ENCODE measurements around the gene FGD3. TPM values are rescaled to one million over a fixed set of nuclear protein-coding genes. Genes with fewer than 3 reads are reported as not detected.
"Not testable (repeated sequence)": the region's sequence is repeated elsewhere in the genome, so short reads cannot be mapped to it uniquely, and the experiment has no call there.

The FGD3 gene
- total RNA-seq, 1 donor from 2014 or later: 0.46 TPM

DNA sequence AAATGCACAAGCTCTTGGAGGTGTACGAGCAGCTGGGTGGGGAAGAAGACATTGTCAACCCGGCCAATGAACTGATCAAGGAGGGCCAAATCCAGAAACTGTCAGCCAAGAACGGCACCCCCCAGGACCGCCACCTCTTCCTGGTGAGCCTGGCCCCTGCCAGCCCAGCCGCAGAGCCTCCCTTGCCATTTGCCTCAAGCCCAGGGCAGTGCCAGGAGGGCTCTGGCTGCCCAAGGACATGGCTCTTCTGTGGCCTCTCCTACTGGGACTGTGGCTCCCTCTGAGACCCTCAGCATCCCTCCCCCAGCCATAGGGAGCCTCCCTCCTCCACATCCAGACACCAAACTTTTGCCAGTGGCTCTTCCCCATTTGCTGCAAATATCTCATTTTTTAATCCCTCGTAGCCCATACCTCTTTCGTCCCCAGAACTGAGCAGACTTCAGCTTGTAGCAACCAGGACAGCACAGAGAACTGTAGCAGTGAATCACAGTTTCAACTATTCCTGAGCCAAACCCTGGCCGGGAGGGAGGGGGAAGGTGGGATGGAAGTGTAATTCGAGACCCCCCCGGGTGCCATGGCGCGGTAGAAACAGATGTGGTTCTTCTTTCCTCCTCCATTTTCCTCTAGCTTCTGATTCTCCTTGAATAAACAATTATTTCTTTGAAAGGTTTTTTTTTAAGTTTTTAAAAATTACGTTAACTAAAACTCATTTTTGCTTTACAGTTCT lies 66.7 kb downstream of the FGD3 start:
- H3K4me3 ChIP-seq (ENCODE audit: low read depth, low read length): no peak overlapping the region
- TF ChIP-seq, protein P1, sequence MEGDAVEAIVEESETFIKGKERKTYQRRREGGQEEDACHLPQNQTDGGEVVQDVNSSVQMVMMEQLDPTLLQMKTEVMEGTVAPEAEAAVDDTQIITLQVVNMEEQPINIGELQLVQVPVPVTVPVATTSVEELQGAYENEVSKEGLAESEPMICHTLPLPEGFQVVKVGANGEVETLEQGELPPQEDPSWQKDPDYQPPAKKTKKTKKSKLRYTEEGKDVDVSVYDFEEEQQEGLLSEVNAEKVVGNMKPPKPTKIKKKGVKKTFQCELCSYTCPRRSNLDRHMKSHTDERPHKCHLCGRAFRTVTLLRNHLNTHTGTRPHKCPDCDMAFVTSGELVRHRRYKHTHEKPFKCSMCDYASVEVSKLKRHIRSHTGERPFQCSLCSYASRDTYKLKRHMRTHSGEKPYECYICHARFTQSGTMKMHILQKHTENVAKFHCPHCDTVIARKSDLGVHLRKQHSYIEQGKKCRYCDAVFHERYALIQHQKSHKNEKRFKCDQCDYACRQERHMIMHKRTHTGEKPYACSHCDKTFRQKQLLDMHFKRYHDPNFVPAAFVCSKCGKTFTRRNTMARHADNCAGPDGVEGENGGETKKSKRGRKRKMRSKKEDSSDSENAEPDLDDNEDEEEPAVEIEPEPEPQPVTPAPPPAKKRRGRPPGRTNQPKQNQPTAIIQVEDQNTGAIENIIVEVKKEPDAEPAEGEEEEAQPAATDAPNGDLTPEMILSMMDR (IDR thresholded peaks at IDR 0.05; ENCODE audit: insufficient read depth, low read length, poor library complexity, severe bottlenecking): no peak
- no peaks in the 10 kb centered on the region for H3K36me3 ChIP-seq (ENCODE audit: control insufficient read depth, insufficient read depth, low read length)
- no peaks in the 10 kb centered on the region for H3K27me3 ChIP-seq (ENCODE audit: control insufficient read depth, insufficient read depth, low read length)
- DNase-seq (ENCODE audit: low read depth): no peak

DNA sequence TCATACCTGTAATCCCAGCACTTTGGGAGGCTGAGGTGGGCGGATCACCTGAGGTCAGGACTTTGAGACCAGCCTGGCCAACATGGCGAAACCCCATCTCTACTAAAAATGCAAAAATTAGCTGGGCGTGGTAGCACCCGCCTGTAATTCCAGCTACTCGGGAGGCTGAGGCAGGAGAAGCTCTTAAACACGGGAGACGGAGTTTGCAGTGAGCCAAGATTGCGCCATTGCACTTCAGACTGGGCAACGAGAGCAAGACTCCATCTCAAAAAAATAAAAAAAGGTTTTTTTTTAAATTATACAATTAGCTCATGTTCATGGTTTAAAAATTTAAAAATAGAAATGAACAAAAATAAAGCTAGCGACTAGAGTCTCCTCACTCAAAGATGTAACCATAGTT lies 67.9 kb downstream of the FGD3 start:
- not testable (repeated sequence) for DNase-seq (ENCODE audit: low read depth); H3K36me3 ChIP-seq (ENCODE audit: control insufficient read depth, insufficient read depth, low read length); H3K27me3 ChIP-seq (ENCODE audit: control insufficient read depth, insufficient read depth, low read length); H3K4me3 ChIP-seq (ENCODE audit: low read depth, low read length)

DNA sequence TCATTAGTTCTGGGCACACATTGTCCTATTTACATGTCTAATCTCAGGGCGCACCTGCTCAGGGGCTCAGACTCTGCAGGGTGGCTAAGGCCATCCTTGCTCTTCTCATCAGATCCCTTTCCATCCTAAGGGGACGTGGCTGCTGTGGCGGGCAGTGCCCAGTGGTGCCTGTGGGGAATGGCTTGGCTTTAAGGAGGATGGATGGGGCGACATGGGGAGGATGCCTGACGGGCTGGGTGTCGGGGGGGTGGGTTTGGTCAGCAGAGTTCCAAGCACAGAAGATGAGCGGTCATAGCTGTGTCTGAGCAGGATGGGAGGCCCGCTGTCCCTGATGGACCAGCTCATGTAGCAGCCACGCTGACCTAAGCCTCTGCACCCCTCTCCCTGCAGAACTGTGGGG lies 70.3 kb downstream of the FGD3 start:
- no peak for DNase-seq (ENCODE audit: low read depth)

DNA sequence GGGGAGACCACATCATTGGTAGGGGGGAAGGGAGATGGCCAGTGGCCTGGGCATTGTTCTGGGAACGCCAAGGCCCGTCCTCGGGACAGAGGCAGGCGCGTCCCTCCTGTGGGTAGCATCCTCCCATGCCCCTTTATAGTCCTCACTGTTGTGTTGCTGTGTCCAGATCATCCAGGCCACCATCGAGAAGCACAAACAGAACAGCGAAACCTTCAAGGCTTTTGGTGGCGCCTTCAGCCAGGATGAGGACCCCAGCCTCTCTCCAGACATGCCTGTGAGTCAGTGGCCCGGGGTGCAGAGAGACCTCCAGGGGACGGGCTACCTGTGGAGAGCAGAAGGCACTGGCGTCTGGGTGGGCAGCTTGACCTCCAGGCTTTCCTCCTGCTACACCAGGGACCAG lies 72.8 kb downstream of the FGD3 start:
- TF ChIP-seq, protein P1 (IDR thresholded peaks at IDR 0.05; ENCODE audit: insufficient read depth, low read length, poor library complexity, severe bottlenecking): no peak
- H3K36me3 ChIP-seq (ENCODE audit: control insufficient read depth, insufficient read depth, low read length): no peaks in the 10 kb centered on the region
- H3K4me3 ChIP-seq (ENCODE audit: low read depth, low read length): no peak overlapping the region
- H3K27me3 ChIP-seq (ENCODE audit: control insufficient read depth, insufficient read depth, low read length): no peaks in the 10 kb centered on the region
- DNase-seq (ENCODE audit: low read depth): no peak

More for the DNA sequence above, 70.3 kb downstream of the FGD3 start:
- TF ChIP-seq, protein P1 (IDR thresholded peaks at IDR 0.05; ENCODE audit: insufficient read depth, low read length, poor library complexity, severe bottlenecking): no peak
- Histone ChIP-seq H3K36me3 (ENCODE audit: control insufficient read depth, insufficient read depth, low read length) (no peaks in the 10 kb centered on the region), H3K4me3 (ENCODE audit: low read depth, low read length) (no peak overlapping the region), H3K27me3 (ENCODE audit: control insufficient read depth, insufficient read depth, low read length) (no peaks in the 10 kb centered on the region)

DNA sequence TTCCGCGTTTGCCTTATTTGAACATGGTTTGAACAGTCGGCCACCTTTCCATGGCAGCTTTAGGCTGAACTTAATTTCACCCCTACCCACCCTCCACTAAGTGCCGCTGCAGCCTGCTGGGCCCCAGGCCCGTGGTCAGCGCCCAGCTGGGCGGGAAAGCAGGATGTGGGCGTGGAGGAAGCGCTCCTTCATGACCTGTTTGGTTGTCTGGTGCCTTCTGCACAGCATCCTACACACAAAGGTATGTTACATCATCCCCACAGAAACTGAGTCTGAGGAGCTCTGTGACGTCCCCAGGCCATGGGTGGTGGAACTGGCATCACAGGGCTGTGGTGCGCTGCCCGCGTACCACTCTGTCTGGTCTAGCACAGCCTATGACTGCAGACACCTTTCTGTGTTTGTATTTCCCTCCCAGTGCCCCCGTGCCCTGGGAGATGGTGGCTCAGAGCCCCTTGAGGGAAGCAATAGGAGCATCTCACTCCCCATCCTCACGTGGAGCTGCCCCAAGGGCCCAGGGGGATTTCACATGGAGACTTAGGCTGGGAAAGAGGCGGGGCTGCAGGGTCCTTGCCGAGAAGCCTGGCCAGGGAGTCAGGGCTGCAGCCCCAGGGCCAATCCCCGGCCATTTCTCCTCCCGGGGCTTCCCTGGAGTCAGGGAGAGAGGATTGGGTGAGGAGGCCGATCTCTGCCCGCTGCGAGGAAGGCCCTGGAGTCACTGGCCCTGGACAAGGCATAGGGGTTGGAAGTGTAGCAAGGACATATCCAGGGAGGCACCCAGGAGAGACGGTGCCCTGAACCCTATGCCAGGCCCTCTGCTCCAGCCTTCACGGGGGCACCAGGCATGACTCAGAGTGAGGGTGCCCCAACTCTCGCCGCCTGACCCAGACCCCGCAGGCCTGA lies 73.7 kb downstream of the FGD3 start:
- TF ChIP-seq, protein P1 (IDR thresholded peaks at IDR 0.05; ENCODE audit: insufficient read depth, low read length, poor library complexity, severe bottlenecking): no peak

DNA sequence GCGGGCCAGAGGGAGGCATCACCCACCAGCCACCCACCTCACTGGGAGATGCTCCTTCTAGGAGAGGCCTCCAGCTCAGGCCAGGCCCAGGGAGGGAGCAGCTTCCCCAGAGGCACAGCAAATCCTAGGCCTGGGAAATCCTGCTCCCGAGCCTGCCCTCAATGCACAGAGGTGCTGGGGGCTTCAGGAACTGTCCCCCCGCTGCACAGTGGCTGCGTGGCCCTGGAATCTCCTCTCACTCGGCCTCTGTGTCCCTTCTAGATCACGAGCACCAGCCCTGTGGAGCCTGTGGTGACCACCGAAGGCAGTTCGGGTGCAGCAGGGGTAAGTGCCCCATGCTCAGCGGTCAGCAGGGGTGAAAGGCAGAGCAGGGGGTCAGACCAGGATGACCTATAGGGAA lies 74.7 kb downstream of the FGD3 start:
- no peaks in the 10 kb centered on the region for H3K27me3 ChIP-seq (ENCODE audit: control insufficient read depth, insufficient read depth, low read length)
- H3K4me3 ChIP-seq (ENCODE audit: low read depth, low read length): no peak overlapping the region
- DNase-seq (ENCODE audit: low read depth): no peak
- TF ChIP-seq, protein P1 (IDR thresholded peaks at IDR 0.05; ENCODE audit: insufficient read depth, low read length, poor library complexity, severe bottlenecking): no peak
- H3K36me3 ChIP-seq (ENCODE audit: control insufficient read depth, insufficient read depth, low read length): no peaks in the 10 kb centered on the region

More for the DNA sequence above, 73.7 kb downstream of the FGD3 start:
- no peak for DNase-seq (ENCODE audit: low read depth)
- no peaks in the 10 kb centered on the region for H3K36me3 ChIP-seq (ENCODE audit: control insufficient read depth, insufficient read depth, low read length)
- no peak overlapping the region for H3K4me3 ChIP-seq (ENCODE audit: low read depth, low read length)
- H3K27me3 ChIP-seq (ENCODE audit: control insufficient read depth, insufficient read depth, low read length): no peaks in the 10 kb centered on the region

Measured in kidney epithelial cell (primary cell).